GM12865 (cell line): Measurements from ENCODE around the gene FHIT.

Experiments used
- DNase-seq: peaks from one replicate; pipeline ENCODE4 v3.0.0; 2010; ENCODE audit warnings: low read depth
- H3K4me3 ChIP-seq: 2 replicates; pipeline ENCODE4 v1.5.1; 2011; ENCODE audit warnings: mild to moderate bottlenecking, low read depth, low read length, control low read depth
- CTCF ChIP-seq: IDR thresholded peaks from 2 replicates; pipeline ENCODE4 v1.5.1; 2011; ENCODE audit warnings: low read length, control low read depth, low read depth, inconsistent platforms; ENCODE audit not compliant: insufficient read depth; ENCODE audit errors: missing control alignments

Gene FHIT

DNA sequence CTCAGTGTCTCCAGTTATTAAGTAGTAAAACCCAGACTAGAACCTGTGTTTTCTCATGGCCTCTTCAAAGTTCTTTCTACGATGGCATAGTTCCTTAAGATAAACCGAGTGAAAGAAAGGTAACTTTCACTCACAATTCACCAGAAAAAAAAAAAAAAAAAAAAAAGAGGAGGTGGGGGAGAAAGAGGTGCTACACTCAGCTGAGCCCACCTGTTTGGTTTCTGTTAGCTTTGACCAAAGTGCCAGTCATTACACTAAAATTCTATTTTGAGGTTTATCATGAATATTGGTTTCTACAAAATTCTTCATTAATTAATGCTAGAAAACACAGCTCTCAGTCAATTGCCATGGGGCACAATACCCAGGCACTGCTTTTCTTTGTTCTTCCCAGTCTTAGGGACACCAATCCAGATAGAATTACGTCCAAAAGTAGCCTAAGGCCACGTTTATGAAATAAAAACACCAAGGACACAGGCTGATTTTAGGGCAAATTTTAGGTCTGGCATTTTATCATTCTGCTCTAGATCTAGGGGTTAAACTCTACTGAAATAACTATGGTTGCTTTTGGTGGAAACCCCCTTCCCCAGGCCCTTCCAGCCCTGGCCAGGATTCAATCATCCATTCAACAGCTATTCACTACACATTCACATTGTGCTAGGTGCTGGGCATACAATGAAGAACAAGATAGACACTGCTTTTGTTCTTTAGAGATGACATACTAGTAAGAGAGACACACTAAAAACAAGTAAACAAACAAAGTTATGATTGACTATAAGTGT lies 1097.8 kb downstream of the FHIT start:
- DNase-seq: no peak
- no peak overlapping the region for H3K4me3 ChIP-seq
- TF ChIP-seq CTCF: no peak

DNA sequence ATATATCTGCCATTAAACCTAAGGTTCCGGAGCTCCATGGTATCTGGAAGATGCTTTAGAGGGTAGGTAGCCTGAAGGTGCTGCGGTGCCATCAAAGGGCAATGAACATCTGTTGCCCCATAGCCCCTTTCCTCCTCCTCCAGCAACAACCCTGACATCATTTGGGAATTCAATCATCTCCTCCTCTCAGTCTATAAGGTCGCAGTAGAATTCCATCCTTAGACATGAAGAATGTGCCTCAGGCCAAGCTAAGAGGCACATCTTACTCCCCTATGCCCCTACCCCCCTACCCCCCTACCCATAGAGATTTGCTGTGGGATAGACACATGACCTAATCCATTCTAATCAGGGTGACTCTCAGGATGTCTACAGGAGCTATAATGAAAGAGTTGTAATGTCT lies 1101.8 kb downstream of the FHIT start:
- H3K4me3 ChIP-seq: no peak overlapping the region
- TF ChIP-seq CTCF: no peak
- DNase-seq: no peak

- DNase-seq: no peak
- no peak for TF ChIP-seq CTCF
- no peak overlapping the region for H3K4me3 ChIP-seq
These were observed 1103.9 kb downstream of the FHIT start for GRCh38 chr3:60147249-60147950.

DNA sequence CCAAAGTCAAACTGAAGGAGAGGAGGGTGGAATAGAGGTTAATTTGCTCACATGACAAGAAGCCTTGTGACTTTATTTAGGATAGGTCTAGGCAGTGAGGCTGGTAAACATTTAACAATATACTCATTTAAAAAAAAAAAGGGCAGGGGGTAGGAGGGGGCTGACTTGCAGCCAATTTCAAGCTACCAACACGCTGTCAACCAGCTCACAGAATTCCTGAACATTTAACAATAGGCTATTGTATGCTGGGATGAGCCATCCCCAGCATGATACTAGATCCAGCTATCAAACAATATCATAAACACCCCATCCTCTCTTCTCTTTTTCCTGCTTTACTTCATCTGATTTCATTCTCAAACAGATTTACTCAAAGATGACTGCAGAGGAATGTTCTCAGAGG lies 1105.1 kb downstream of the FHIT start:
- TF ChIP-seq CTCF: no peak
- no peak for DNase-seq
- H3K4me3 ChIP-seq: no peak overlapping the region

- no peak overlapping the region for H3K4me3 ChIP-seq
- DNase-seq: no peak
These were observed 1107.2 kb downstream of the FHIT start for GRCh38 chr3:60144071-60144470.

DNA sequence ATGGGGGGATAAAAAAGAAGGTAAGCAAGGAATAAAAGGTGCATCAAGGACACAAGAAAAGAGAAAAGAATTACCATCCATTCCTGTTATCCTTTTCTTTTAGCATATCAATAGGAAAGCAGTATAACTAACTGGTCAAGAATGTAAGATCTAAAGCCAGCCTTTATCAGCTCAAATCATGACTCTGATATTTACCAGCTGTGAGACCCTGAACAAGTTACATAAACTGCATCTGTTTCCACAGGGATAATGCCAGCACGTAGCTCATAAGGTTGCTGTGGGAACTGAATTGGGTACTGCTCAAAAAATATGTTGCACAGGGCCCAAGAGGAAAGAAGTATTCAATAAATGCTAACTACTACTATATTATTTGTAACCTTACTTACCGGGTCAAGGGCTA lies 1109.2 kb downstream of the FHIT start:
- DNase-seq: no peak
- no peak for TF ChIP-seq CTCF
- H3K4me3 ChIP-seq: no peak overlapping the region

More at GRCh38 chr3:60144071-60144470, 1107.2 kb downstream of the FHIT start:
- TF ChIP-seq CTCF: no peak

GRCh38 chr3:60140160-60140559 lies 1111.1 kb downstream of the FHIT start:
- no peak for TF ChIP-seq CTCF
- DNase-seq: peak; percentile 4

More at GRCh38 chr3:60140160-60140559, 1111.1 kb downstream of the FHIT start:
- no peak overlapping the region for H3K4me3 ChIP-seq
